Right lobe of liver (tissue), 6 donors: Measurements from ENCODE around the gene PLCB1. TPM values are rescaled to one million over a fixed set of nuclear protein-coding genes. Genes with fewer than 3 reads are reported as not detected.

Experiments used
- ATAC-seq, 4 donors: fragments of 200-7000 bp; cut with Tn5 transposase; one replicate each; pipeline ENCODE4 v1.9.1; 2020; ENCODE audit warnings: mild to moderate bottlenecking in 4 of 4, moderate library complexity in 4 of 4
- DNase-seq, 3 donors: peaks; one replicate each; pipeline ENCODE4 v3.0.0-alpha.2; 2020
- H3K27ac ChIP-seq, 3 donors: fragments of 200-600 bp; one replicate each; pipeline ENCODE4 v1.8.0; 2022
- H3K27me3 ChIP-seq, 2 donors: fragments of 200-600 bp; one replicate each; pipeline ENCODE4 v1.8.0; 2022
- H3K36me3 ChIP-seq, 4 donors: fragments of 200-600 bp; sonication (generic) in 1 of 4; one replicate each; pipeline versions ENCODE4 v1.5.1 to v1.8.0; 2017 to 2022; ENCODE audit warnings: control low read depth in 1 of 4
- H3K4me1 ChIP-seq, 4 donors: fragments of 200-600 bp; sonication (generic) in 1 of 4; one replicate each; pipeline versions ENCODE4 v1.5.1 to v1.8.0; 2017 to 2022; ENCODE audit warnings: control low read depth in 1 of 4
- H3K4me3 ChIP-seq, 3 donors: fragments of 200-600 bp; one replicate each; pipeline ENCODE4 v1.8.0; 2022
- H3K9me3 ChIP-seq, 4 donors: fragments of 200-600 bp; sonication (generic) in 1 of 4; one replicate each; pipeline versions ENCODE4 v1.5.1 to v1.8.0; 2017 to 2022; ENCODE audit warnings: control low read depth in 1 of 4
- CTCF ChIP-seq, 4 donors: fragments of 200-600 bp in 3 of 4; fragments of 450-650 bp in 1 of 4; IDR thresholded peaks; one replicate each; pipeline versions ENCODE4 v1.5.1 to v1.8.0; 2016 to 2022; ENCODE audit warnings: antibody characterized with exemption in 4 of 4, mild to moderate bottlenecking in 2 of 4
- POLR2A ChIP-seq: fragments of 450-650 bp; IDR thresholded peaks from one replicate; pipeline ENCODE4 v1.6.1; 2017; ENCODE audit warnings: antibody characterized with exemption, mild to moderate bottlenecking
- WGBS: methylation state at CpG from one replicate; pipeline ENCODE4 v1.1.6; 2018; ENCODE audit warnings: low coverage, low lambda C conversion rate; ENCODE audit not compliant: insufficient coverage; ENCODE audit errors: missing lambda C conversion rate; 5-methylcytosine and 5-hydroxymethylcytosine counted together
- intact Hi-C, 2 donors: fragments of 100-400 bp; cut with DNase I; formaldehyde crosslinking; loops; one replicate each; pipeline versions ENCODE4 v1.11.2 to v1.14.1; 2022
- total RNA-seq, 6 experiments: library from RNA; depleted of rRNA in 2 of 6; stranded (reverse); fragments of >200 nt in 2 of 6; fragmentation: NEBNext Ultra II Directional in 3 of 6; extraction: Animal tissue kit (Norgen Biotek cat#: 25700) in 3 of 6; gene quantifications; one replicate each; pipeline versions ENCODE4 v1.1.0 to v1.2.4, GENCODE V29; 2016 to 2023
- donor health status: DM: no; HTN: yes; CAD: no.
- donor health status: DM: no; HTN: no; CAD: no.
- donor health status: DM: no; HTN: no; CAD: no.
- donor health status: DM: no; HTN: yes; CAD: no.
- donor health status: DM: no; HTN: yes; CAD: no.

The PLCB1 gene
- total RNA-seq, 6 experiments from 2014 or later, result 5.0 to 9.9 (median 5.7) TPM

- Histone ChIP-seq H3K27ac (no peak overlapping the region), H3K4me3 (no peak overlapping the region), H3K9me3 (no peaks in the 10 kb centered on the region), H3K4me1 (peaks cover 0 to 6% (median 0%) of the 10 kb centered on the region in 4 donors), H3K36me3 (no peaks in the 10 kb centered on the region), H3K27me3 (no peaks in the 10 kb centered on the region)
- no peak for DNase-seq
- no peak for TF ChIP-seq POLR2A
- no peak for TF ChIP-seq CTCF (IDR thresholded peaks at IDR 0.05)
- peak; percentile 37 to 62 (median 56) for ATAC-seq
- intact Hi-C loops, result no loop called here
- 27% methylated on average over 1 of the region's 1 CpG for WGBS
Measured at GRCh38 chr20:8335059-8335458, 203.0 kb downstream of the PLCB1 start.

GRCh38 chr20:8335495-8336195, 203.6 kb downstream of the PLCB1 start:
- intact Hi-C loops, result no loop called here
- ATAC-seq (no peak), DNase-seq (no peak)
- Histone ChIP-seq H3K4me1 (peaks cover 0 to 6% (median 0%) of the 10 kb centered on the region in 4 donors), H3K27me3 (no peaks in the 10 kb centered on the region), H3K27ac (no peak overlapping the region), H3K4me3 (no peak overlapping the region), H3K9me3 (no peaks in the 10 kb centered on the region), H3K36me3 (no peaks in the 10 kb centered on the region)
- TF ChIP-seq POLR2A (no peak), CTCF (IDR thresholded peaks at IDR 0.05) (no peak)
- 83% methylated on average over 6 of the region's 7 CpGs for WGBS

GRCh38 chr20:8339349-8339748, 207.3 kb downstream of the PLCB1 start:
- intact Hi-C loops, result no loop called here
- DNase-seq (no peak), ATAC-seq (peak; percentile 52 to 73 (median 68))
- Histone ChIP-seq H3K27me3 (no peaks in the 10 kb centered on the region), H3K4me1 (peaks cover 0 to 6% (median 0%) of the 10 kb centered on the region in 4 donors), H3K36me3 (no peaks in the 10 kb centered on the region), H3K27ac (no peak overlapping the region), H3K4me3 (no peak overlapping the region), H3K9me3 (no peaks in the 10 kb centered on the region)
- WGBS, result 27% methylated on average over 3 of the region's 3 CpGs
- TF ChIP-seq POLR2A, result no peak

- peak; percentile 34 to 66 (median 44) for ATAC-seq
- Histone ChIP-seq H3K9me3 (no peaks in the 10 kb centered on the region), H3K27me3 (no peaks in the 10 kb centered on the region), H3K27ac (no peak overlapping the region), H3K4me3 (no peak overlapping the region), H3K4me1 (no peaks in the 10 kb centered on the region), H3K36me3 (no peaks in the 10 kb centered on the region)
- 48% methylated on average over 3 of the region's 3 CpGs for WGBS
- DNase-seq, result no peak
- intact Hi-C loops, result no loop called here
- TF ChIP-seq POLR2A, result no peak
- no peak for TF ChIP-seq CTCF (IDR thresholded peaks at IDR 0.05)
Measured at GRCh38 chr20:8342391-8342790, 210.3 kb downstream of the PLCB1 start.

- no peaks in the 10 kb centered on the region for H3K9me3 ChIP-seq
- TF ChIP-seq POLR2A, result no peak
- no peak for TF ChIP-seq CTCF (IDR thresholded peaks at IDR 0.05)
- no peak overlapping the region for H3K27ac ChIP-seq
- no peaks in the 10 kb centered on the region for H3K4me1 ChIP-seq
- intact Hi-C loops, result no loop called here
- ATAC-seq (no peak), DNase-seq (no peak)
- 49% methylated on average over 3 of the region's 3 CpGs for WGBS
- H3K27me3 ChIP-seq, result no peaks in the 10 kb centered on the region
- H3K4me3 ChIP-seq, result no peak overlapping the region
- H3K36me3 ChIP-seq, result no peaks in the 10 kb centered on the region
Measured at GRCh38 chr20:8344106-8344505, 212.0 kb downstream of the PLCB1 start.
